Neutrophil (primary cell): Measurements from ENCODE around the gene MN1.

Experiments
- H3K27ac ChIP-seq: fragments of 200-600 bp; sonication (generic); 2 replicates; pipeline ENCODE4 v1.5.1; 2016; ENCODE audit warnings: mild to moderate bottlenecking, moderate library complexity
- H3K27me3 ChIP-seq: fragments of 200-600 bp; sonication (generic); 2 replicates; pipeline ENCODE4 v1.6.0; 2016; ENCODE audit warnings: mild to moderate bottlenecking
- H3K36me3 ChIP-seq: fragments of 200-600 bp; sonication (generic); 2 replicates; pipeline ENCODE4 v1.5.1; 2017
- H3K4me1 ChIP-seq, 2 experiments: fragments of 200-600 bp in 1 of 2; sonication (generic) in 1 of 2; 1 replicate in 1 of 2; 2 replicates in 1 of 2; pipeline versions ENCODE4 v1.5.1 to v1.6.1; 2013 to 2016; ENCODE audit warnings: low read depth in 1 of 2, low read length in 1 of 2, mild to moderate bottlenecking in 1 of 2, moderate library complexity in 1 of 2; ENCODE audit not compliant: control insufficient read depth in 1 of 2, insufficient read depth in 1 of 2
- H3K4me3 ChIP-seq, 2 experiments: fragments of 200-600 bp in 1 of 2; sonication (generic) in 1 of 2; 1 replicate in 1 of 2; 2 replicates in 1 of 2; pipeline ENCODE4 v1.5.1; 2013 to 2016; ENCODE audit warnings: low read depth in 1 of 2, low read length in 1 of 2, mild to moderate bottlenecking in 1 of 2, moderate library complexity in 1 of 2
- H3K9me3 ChIP-seq: fragments of 200-600 bp; sonication (generic); 2 replicates; pipeline ENCODE4 v1.5.1; 2016
- CTCF ChIP-seq: fragments of 200-600 bp; sonication (generic); IDR thresholded peaks from 2 replicates; pipeline ENCODE4 v1.5.1; 2016; ENCODE audit warnings: antibody characterized with exemption

MN1 gene

GRCh38 chr22:27834364-27835185 is 33.0 kb upstream of the MN1 start:
- TF ChIP-seq CTCF = no peak
- Histone ChIP-seq H3K27me3 (no peaks in the 10 kb centered on the region), H3K4me1 (no peaks in the 10 kb centered on the region), H3K9me3 (no peaks in the 10 kb centered on the region), H3K4me3 (no peak overlapping the region), H3K36me3 (no peaks in the 10 kb centered on the region), H3K27ac (no peak overlapping the region)

GRCh38 chr22:27833803-27834202 is 32.2 kb upstream of the MN1 start:
- Histone ChIP-seq H3K36me3 (no peaks in the 10 kb centered on the region), H3K27me3 (no peaks in the 10 kb centered on the region), H3K4me3 (no peak overlapping the region), H3K27ac (no peak overlapping the region), H3K4me1 (no peaks in the 10 kb centered on the region), H3K9me3 (no peaks in the 10 kb centered on the region)
- TF ChIP-seq CTCF = no peak

GRCh38 chr22:27832606-27833005 is 31.1 kb upstream of the MN1 start:
- no peaks in the 10 kb centered on the region for H3K27me3 ChIP-seq
- no peaks in the 10 kb centered on the region for H3K36me3 ChIP-seq
- no peaks in the 10 kb centered on the region for H3K4me1 ChIP-seq
- H3K4me3 ChIP-seq = no peak overlapping the region
- H3K9me3 ChIP-seq = no peaks in the 10 kb centered on the region
- no peak for TF ChIP-seq CTCF
- H3K27ac ChIP-seq = no peak overlapping the region

- Histone ChIP-seq H3K27me3 (no peaks in the 10 kb centered on the region), H3K4me3 (no peak overlapping the region), H3K4me1 (no peaks in the 10 kb centered on the region), H3K36me3 (no peaks in the 10 kb centered on the region), H3K9me3 (no peaks in the 10 kb centered on the region), H3K27ac (no peak overlapping the region)
- no peak for TF ChIP-seq CTCF
These were observed 28.1 kb upstream of the MN1 start for GRCh38 chr22:27829620-27830019.

- Histone ChIP-seq H3K9me3 (no peaks in the 10 kb centered on the region), H3K27ac (no peak overlapping the region), H3K4me3 (no peak overlapping the region), H3K36me3 (no peaks in the 10 kb centered on the region), H3K4me1 (no peaks in the 10 kb centered on the region), H3K27me3 (no peaks in the 10 kb centered on the region)
- no peak for TF ChIP-seq CTCF
These were observed 26.3 kb upstream of the MN1 start for GRCh38 chr22:27827604-27828587.
